ENCODE results near the gene PTPN5. TPM values are rescaled to one million over a fixed set of nuclear protein-coding genes. Genes with fewer than 3 reads are reported as not detected.
A peak's percentile ranks its signal among the peaks of the same experiment; 100 is the strongest.

PTPN5 gene
- total RNA-seq, 1 donor from 2014 or later, result not detected

DNA sequence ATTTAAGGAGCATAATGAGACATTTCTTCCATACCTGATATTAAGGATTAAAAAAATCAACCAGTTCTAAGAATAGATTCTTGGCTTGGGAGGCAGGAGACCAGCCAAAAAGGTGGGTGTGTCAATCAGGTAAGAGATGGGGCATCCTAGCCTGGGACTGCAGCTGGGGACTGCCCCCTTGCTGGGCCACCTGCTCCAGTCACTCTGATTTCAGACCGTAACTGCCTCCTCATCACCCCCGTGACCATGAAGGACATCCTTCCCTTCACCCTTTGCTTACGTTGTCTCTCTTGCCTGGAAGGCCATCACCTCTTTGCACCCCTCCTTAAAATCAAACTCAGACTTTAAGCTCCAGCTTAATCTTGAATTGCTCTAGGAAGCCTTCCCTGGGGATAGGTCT lies 17.9 kb downstream of the PTPN5 start:
- no peak for DNase-seq (ENCODE audit: low read depth in 2 of 2)

GRCh38 chr11:18773104-18773503 lies 18.5 kb downstream of the PTPN5 start:
- no peak for DNase-seq (ENCODE audit: low read depth in 2 of 2)

DNA sequence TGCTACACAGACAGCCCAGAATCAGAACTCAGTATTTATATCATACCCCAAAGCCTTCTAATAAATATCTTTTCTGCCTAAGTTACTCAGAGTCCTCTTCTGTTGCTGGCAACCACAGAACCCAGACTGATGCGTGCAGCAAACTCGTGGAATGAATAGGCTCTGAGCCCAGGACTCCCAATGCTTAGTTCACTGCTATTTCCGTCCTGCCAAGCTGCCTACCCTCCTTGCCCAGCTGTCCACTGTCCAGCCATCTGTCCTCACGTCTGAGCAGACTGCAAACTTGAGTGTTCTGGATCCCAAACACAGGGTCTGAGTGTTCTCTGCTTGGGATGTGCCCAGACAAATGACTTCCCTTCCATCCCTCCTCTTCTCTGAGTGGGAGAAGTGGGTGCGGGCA lies 19.4 kb downstream of the PTPN5 start:
- DNase-seq (ENCODE audit: low read depth in 2 of 2), result no peak

DNA sequence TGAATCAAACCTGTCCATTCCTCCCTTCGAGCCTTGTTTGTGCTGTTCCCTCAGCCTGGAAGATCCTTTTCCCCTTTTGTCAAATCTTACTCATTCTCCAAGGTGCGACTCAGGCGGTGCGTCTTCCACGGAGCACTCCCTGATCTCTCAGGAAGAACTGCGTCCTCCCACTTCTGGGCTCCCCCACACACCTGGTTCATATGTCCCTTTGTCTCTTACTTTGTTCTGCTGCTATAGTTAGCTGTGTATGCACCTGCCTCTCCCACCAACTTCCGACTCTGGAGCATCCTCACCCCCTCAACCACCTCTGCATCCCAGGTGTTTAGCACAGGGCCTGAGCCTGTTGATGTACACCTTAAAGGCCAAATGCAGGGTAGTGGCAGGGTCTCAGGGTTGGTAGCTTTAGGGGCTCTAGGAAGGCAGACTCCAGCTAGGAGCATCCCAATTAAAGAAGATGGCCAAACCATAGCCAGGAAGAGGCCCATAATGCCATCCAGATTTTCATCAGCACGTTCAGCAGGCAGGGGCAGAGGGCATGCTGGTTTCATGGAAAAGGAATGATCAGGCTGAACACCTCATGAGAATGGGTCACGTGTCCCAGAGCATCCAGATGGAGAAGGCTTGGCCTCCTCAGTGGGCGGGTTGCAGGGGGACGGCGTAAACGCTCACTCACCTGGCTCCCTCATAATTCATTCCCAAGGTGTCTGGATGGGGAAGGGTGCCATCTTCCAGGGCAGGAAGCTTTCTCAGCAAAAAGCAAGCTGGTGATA lies 20.1 kb downstream of the PTPN5 start:
- DNase-seq (ENCODE audit: low read depth in 2 of 2), result no peak

DNA sequence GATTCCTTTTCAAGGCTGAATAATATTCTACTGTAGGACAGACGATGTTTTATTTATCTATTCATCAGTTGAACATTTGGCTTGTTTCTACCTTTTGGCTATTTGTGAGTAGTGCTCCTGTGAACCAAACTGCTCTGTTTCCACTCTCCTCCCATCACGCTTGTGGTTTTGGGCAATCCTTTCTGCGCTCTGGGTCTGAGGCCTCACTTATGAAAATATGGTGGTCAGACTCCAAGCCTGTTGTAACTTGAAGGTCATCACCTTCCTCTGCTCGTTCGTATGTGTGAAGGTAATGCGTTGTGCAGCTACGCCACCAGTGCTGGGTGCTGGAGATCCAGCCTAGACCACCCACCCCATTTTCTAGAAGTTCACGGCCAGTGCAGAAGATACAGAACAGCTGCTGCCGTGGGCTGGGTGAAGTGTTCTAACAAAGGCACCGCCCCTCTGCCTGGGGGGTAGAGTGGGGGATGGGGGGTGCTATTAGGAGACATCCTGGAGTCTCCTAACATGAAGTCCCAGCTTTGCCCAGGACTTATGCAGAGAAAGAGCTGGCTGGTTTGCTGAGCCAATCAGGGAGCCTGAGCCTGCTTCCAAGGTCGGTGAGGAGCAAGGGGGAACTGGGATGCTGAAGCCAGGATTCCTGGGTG lies 21.0 kb downstream of the PTPN5 start:
- no peak for DNase-seq (ENCODE audit: low read depth in 2 of 2)

- DNase-seq (ENCODE audit: low read depth in 2 of 2), result no peak
These were observed 21.7 kb downstream of the PTPN5 start for GRCh38 chr11:18769802-18770456.

GRCh38 chr11:18768978-18769377 lies 22.6 kb downstream of the PTPN5 start:
- no peak for DNase-seq (ENCODE audit: low read depth in 2 of 2)

DNA sequence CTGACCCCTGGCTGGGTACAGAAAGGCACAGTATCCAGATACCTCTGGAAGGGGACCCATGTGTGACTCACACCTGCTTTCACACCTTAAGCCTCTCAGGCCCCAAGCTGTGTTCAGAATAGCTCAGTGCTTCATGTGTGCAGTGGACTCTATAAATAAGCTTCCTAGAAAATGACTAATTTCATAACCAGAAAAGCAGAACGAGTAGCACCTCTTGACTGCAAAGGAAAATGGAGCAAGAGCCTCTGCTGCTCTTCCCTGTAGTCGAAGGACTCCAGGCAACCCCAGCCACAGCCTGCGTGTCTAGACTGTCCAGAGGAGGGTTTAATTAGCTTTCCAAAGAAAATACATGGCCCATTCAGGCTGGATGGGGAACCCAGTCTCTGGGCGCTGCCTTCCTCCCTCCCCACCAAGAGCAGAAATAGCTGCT lies 23.1 kb downstream of the PTPN5 start:
- no peak for DNase-seq (ENCODE audit: low read depth in 2 of 2)

DNA sequence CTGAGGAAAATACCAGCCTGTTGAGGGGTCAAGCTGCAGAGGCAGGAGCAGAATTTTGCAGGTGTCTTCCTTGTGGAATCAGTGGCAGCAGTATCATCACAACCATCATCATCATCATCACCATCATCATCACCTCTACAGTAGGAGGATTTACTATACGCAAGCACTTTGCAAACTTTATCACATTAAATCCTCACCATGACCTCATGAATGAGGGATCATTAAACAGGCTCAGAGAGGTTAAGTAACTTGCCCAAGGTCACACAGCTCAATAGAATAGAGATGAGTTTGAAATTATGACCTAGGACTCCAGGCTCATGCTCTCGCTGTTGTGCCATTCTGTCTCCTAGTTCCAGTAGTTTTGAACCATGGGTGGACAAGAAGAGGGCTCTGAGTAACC lies 25.6 kb downstream of the PTPN5 start:
- no peak for DNase-seq (ENCODE audit: low read depth in 2 of 2)

DNA sequence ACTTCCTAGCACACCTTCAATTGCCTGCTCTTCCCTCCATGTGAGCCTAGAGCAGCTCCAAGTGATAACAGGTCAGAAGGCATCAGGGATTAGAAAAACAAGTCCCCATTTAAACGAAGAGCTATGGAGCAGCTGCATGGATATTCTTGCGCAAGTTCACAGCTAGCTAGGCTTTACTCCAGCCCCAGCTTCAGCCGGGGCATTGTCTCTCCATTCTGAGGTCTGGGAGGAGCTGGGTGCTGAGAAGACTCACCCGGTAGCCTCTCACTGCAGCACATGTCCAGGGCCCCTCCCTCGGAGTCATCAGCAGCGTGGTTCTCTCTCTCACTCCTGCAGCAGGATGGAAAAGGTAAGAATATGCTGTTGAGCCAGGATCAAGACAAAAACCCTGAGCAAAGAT lies 26.0 kb downstream of the PTPN5 start:
- no peak for DNase-seq (ENCODE audit: low read depth in 2 of 2)

DNA sequence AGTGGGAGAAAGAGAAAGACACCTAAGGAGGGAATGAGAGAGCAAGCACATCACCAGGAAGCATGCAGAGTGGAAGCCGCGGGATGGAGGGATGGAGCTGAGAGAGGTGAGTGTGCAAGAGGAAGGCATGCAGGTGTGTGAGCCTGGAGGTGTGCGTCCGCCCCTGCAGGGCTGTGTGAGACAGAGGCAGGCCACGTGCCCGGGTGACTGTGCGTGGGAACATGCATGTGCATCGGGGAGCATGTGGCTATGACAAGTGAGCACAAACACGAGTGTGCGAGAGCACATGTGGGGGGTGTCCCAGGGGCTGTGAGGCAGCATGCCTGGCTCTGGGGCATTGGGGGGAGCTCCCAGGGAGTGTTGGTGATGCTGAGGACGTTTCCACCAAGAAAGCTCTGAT lies 29.9 kb downstream of the PTPN5 start:
- DNase-seq (ENCODE audit: low read depth in 2 of 2), result no peak

DNA sequence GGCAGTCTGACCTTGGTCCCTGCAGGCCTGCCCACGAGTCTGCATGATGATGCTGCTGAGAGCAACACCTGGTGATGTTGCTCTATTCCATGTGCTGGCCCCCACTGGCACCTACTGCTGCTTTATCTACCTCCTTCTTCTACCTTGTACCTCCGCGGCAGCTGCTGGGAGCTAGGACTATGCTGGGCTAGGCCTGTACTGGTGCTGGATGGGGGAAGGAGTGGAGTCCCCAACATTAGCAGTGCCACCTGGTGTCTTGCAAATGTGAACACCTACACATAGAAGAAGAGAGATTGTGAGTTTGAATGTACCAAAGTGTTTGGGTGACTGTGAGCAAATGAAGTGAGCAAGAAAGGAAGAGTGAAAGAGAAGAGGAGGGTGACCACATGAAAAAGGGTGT lies 30.5 kb downstream of the PTPN5 start:
- no peak for DNase-seq (ENCODE audit: low read depth in 2 of 2)

- DNase-seq (ENCODE audit: low read depth in 2 of 2), result no peak
These were observed 33.8 kb downstream of the PTPN5 start for GRCh38 chr11:18757811-18758210.

DNA sequence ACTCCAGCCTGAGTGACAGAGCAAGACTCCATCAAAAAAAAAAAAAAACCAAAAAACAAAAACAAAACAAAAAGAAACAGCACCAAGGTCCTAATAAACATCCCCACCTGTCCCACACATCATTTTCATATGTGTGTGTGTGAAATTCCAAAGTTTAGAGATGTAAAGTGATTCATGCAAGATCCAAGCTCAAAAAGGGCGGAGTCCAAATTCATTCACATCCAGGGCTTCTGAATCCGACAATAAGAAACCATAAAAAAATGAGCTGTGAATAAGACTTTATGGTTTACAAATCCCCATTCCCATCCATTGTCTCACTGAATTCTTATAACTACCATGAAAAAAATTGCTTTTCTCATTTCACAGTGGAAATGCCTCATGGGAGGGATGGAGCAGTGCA lies 34.7 kb downstream of the PTPN5 start:
- no peak for DNase-seq (ENCODE audit: low read depth in 2 of 2)

DNA sequence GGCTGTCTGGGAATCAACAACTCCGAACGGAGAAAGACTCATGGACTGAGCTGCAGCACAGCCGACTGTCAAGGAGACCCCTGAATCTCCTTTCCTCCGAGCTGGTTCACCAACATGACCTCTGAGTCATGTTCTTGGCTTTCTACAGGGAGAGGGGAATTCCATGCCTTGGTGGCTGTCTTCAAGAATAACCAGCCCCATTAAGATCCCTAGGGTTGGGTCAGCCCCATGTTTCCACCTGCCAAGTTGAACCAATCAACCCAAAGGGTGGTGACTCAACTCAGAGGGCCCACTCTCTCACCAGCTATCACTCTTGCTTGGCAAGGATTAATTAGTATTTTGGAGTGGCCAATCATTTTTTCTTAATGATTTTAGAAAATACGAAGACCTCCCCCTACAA lies 37.3 kb downstream of the PTPN5 start:
- DNase-seq (ENCODE audit: low read depth in 2 of 2), result peak in 1 of 2 donors; percentile 75

DNA sequence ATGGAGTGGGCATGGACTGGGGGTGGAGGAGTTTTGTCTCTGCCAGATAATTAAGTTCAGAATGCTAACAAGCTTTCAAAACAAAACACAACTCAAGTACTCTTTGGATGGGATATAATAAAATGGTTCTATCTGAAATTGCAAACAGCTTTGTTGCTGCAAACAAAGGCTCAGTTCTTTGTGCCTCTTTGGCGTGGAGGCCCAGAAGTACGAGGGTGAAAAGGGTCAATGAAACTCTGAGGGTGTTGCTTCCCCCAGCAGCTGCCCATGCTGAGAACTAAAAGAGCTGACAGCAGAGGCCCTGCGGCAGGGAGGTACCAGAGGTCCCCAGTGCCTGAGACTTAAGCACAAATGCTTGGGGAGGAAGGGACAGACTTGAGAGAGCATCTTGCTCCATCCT lies 39.1 kb downstream of the PTPN5 start:
- no peak for DNase-seq (ENCODE audit: low read depth in 2 of 2)

DNA sequence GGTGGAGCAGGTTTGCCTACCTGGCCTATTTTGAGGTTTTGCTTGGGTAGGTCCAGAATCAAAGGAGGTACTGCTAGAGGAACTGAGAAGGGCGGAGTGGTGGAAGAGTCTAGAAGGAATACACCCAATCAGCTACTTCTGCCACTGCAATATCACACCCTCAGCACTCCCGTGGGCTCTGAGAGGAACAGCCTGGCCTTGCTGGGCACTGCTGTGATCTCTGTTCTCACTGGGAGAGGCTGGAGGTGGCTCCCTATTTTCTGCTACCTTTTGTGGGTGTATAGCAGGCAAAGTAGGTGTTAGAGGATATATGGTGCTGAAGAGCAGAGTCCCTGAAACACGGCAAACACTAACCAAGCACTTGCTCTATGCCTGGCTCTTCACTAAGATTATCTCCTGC lies 40.7 kb downstream of the PTPN5 start:
- DNase-seq (ENCODE audit: low read depth in 2 of 2), result no peak

- peak; percentile 73 to 87 for DNase-seq (ENCODE audit: low read depth in 2 of 2)
These were observed 41.8 kb downstream of the PTPN5 start for GRCh38 chr11:18749681-18750319.

GRCh38 chr11:18748766-18749365 lies 42.7 kb downstream of the PTPN5 start:
- DNase-seq (ENCODE audit: low read depth in 2 of 2), result peak in 1 of 2 donors; percentile 11

GRCh38 chr11:18745251-18745650 lies 46.3 kb downstream of the PTPN5 start:
- DNase-seq (ENCODE audit: low read depth in 2 of 2), result no peak

DNA sequence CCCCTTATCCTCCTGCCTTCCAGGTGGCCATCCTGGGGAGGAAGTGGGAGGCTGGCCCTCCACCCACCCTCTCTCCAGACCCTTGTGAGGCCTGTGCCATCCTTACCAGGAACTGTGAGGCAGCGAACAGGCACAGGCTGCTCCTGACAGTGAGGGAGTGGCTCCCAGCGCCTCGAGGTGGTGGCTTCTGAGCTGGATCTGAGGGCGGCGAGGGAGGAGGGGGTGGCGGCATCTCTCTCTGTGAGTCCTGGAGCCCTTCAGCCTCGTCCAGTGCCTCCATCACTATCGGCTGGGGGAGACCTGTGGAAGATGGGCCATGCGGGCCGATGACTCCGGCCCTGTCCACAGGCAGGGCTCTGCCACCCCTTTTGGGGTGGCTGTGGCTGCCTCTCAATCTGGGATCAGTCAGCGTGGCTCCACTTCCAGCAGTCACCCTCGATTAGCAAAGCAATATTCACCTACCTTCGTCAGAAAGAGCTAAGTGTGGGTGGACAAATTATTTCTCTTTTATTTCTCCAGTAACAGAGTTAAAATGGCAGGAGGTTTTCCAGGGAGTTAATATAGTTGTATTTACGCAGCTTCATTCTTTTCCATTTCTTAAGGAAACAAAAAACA lies 47.6 kb downstream of the PTPN5 start:
- no peak for DNase-seq (ENCODE audit: low read depth in 2 of 2)

Data from lung microvascular endothelial cell (primary cell).